Stimulated activated CD8-positive, alpha-beta memory T cell treated with anti-CD3 and anti-CD28 coated beads, Interleukin-4, amount 100 ng/mL, for 24 hours (primary cell): ENCODE measurements around the gene ALDH1L1.
A peak's percentile ranks its signal among the peaks of the same experiment; 100 is the strongest.

Source experiments
- DNase-seq: peaks from one replicate; pipeline ENCODE4 v3.0.0-alpha.2; 2020; ENCODE audit warnings: low read depth

ALDH1L1 gene

DNA sequence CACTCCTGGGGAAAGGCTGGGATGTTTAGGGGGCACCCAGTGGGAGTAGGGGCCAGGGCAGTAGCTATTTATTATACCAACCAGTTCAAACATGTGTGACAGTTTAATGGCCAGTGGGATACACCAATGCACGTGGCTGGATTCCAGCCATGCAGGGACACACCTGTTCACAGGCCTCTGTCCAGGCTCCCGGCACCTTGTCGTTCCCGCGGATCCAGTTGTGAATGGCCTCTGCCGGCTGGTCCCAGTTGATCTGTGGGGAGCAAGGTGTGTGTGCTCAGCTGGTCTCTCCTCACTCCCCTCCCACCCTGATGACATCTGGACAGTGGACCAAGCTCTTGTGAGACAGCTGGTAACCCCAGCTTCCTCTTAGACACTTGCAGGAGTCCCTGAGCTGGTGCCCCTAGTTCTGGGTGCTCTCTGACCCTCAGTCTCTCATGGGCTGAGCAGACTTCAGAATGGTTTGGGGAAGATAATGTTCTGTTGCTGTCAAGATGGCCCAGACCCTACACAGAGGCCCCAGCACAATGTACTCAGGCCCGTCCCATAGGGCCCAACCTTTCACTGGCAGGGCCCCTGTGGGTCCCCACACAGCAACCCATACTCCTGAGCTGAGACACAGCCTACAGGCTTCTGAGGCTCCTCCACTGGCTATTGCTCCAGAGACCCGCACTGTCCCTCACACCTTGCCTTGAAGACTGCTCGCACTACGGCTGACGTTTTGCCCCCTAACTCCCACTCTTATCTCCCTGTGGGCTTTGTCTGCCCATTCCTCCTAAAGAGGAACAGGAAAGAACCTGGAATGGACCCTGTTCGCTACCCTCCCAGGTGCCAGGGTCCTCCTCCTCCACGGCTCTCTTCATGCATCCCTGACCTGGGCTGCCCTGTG, 25.8 kb downstream of the ALDH1L1 start:
- no peak for DNase-seq

DNA sequence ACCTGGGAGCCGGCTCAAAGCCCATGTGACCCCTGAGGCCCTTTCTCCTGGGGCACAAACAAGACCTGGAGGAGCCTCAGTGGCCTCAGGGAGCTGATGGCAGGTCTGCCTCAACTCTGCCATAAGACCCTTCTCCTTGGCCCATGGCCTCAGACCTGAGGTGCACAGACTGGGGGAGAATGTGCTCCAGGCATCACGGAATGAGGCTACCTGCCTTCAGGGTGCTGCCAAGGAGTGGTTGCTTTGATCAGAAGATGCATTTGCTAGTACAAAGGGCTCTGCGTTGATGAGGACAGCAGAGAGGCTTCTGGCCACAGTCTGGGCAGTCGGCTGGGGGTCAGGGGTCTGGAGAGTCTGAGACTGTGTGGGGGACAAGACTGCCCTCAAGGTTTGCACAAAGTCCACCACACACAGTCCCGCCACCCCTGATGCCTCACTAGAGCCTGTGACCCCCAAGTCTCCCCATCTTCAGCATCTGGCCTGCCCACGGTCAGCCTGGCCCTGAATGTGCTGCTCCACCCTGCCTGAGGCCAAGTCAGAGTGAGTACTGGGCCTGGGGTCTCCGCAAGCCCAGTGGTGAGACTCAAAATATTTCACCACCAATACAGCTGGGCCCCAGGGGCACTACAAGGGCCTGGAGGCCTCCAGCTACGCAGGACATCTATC, 26.6 kb downstream of the ALDH1L1 start:
- DNase-seq, result no peak

DNA sequence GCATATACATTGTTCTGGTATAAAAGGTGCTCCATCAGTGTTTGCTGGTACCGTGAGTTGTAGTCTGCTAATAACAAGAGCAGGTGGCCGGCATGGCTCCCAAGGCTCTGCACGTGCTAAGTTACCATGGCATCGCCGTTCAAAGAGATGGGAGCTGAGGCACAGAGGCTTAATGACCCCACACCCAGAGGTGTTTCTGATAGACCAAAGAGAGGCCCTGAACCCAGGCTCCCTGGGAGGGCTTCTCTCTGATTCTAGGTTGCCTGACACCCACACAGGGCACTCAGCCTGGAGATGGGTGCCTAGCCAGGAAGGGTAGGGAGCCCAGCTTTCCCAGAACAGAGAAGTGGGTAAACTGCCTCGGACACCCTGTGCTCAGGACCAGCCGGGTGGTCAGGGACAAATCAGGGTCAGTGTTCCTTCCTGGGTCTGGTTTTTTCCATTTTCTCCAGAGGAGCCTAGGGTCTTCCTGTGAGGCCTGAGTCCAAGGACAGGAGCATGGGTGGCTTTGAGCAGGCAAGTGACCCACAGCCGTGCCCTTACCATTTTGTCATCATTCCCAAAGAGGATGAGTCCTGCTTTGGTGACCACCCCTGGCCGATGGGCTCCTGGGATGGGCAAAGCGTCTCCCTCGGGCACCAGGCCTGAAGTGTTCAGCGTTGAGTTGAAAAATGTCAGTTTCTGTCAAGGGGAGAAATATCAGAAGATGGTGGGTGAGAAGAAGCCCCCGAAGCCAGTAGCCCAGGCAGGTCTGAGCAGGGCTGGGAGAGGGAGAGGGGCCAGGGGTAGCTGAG, 27.3 kb downstream of the ALDH1L1 start:
- no peak for DNase-seq

DNA sequence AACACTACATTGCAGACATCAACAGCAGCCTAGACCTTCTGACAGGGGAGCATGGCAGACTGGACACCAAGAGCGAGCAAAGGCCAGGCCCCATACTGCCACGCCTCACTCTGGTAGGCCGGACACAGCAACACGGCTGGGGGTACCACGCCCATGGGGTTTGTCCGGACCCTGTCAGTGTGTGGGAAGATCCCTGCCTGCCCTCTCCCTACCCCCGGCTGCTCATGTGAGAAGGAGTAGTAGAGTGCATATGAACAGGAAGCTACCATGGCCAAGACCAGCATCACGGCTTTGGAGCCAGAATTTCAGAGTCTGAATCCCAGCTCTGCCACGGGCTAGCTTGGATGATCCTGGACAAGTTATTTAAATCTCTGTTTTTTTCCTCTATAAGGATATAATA, 27.9 kb downstream of the ALDH1L1 start:
- DNase-seq, result no peak

DNA sequence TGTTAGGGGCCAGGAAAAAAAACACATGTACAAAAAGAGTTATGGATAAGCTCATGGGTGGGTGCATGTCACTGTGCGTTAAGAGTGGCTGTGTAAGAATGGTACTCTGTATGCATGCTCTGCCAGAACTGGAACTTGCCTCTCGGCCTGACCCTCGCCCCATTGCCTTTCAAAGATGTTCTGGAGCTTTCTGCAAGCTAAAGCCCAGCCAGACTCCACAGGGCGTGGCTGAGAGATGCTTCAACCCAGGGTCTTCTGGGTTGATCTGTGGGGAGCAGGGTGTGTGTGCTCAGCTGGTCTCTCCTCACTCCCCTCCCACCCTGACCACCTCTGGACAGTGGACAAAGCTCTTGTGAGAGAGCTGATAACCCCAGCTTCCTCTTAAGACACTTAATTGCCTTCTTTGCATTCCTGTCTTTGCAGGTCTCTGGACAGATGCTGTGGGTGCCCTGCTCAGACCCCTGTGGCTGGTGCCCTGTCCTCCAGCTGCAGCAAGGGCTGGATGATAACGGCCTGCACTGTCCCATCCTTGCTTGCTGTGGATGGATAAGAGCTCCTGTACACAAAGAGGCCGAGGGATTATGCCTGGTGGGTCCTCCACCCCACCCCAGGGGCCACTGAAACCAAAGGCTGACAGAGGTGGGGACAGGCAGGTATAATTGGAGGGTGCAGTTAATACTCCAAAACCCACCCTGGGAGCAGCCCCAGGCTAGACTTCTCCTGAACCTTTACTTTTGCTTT, 28.7 kb downstream of the ALDH1L1 start:
- DNase-seq, result no peak

DNA sequence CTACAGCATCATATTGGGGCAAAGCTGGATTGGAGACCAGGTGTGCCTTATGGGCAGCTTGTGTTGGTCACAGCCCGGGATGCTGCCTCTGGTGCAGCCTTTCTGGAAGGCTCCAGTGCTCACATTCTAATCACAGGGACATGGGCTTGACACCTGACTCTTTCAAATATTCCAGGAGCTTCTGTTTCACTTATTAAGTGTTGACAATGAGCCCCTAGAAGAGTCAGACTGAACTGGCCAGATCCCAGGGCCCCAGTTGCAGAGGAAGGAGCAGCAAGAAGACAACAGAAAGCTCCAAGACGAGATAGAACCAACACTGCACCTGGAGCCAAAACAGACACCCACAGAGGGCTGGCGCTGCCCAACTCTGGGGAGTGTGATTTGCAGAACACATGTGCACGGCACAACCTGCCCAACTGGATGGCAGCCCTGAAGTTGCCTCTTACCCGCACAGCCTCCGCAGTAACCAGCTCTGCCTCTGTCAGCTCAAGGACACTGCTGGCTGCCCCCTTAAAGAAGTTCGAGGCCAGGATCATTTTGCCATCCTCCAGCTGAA, 30.3 kb downstream of the ALDH1L1 start:
- DNase-seq, result no peak

DNA sequence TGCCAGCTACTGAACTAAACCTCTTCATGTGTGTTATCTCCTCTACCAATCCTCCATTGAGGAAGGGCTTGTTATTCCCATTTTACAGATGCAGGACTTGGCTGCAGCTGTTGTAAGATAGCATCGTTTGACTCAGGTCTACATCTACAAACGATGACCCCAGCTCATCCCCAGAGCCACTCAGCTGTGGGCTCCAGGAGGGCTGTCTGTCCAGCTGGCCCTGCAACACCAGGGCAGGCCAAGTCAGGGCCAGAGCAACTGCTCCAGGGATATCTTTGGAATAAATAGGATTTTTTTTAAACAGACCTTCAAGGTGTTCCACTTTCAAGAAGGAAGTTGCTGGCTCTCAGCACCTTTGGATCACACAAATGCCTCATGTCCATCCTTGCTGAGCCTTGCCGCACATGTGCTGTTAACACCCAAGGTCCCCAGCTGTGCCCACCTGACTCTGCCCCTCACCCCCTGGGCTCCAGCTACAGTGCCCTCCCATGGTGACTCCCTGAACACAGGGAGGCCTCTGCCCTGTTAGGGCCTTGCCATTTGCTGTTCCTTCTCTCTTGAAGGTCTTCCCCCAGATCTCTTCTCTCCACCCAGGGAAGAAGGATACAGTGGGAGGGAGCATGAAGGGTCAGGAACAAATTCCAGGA, 31.0 kb downstream of the ALDH1L1 start:
- no peak for DNase-seq

DNA sequence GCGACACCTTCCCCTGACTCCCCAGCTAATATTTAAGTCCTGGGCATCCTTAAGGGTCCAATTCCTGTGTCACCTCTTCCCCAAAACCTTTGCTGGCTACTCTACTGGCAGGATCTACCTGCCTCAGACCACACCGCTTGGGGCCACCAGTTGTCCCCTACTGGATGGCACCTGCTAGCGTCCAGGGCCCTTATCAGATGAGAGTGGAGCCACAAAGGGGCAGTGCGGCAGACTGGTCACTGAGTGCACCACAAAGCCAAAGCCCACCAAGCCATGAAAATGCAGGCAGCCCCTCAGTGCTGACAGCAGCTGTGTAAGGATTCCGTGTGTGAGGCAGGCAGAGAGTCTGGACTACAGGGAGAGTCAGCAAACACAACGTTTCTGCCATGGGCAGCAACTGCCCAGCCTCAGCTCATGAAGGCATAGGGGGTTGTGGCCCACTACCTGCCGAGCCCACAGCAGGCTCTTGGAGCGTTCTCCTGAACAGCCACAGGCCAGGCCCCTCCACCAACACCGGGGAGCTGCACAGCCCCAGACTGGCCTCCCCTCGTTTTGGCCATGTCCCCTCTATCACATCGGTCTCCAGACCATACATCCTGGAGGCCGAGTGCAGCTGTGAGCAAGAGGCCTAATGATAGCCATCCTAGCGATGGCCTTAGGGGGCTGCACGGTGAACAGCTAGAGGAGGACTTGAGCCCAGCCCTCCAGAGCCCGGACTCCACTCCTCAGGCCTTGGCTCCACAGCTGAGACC, 32.3 kb downstream of the ALDH1L1 start:
- no peak for DNase-seq

DNA sequence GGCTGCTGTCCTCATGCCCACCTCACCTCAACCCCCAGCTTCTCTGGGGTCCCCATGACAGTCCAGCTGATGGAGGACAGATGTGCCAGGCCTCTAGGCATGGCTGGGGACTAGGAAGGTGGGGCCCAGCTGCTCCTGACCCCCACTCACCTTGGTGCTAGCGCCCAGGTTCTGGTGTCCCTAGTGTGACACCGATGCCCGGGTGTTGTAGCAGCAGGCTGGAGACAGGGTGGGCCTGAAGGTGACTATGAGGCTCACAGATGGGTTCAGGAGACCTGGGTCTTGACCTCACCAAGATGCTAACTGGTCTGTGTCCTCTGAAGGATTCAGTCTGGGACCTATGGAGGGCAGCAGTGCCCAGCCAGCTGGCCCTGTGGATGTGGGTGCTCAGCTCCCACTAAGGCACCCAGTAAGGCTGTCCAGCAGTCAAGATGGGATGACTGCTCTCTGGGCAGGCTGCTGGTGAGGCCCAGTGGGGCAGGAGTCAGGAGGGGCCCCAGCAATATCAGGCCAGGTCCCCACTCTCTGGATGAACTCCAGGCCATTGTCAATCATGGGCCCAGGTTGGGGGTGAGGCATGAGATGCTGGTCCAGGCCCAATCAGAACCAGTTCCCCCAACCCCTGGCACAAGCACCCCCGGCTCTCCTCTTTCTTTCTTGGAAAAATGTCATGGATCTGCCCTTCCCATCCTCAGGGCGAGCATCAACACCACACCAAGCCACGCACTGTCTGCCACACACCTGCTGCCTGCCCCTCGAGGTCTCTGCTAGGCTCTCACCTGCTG, 33.0 kb downstream of the ALDH1L1 start:
- no peak for DNase-seq

DNA sequence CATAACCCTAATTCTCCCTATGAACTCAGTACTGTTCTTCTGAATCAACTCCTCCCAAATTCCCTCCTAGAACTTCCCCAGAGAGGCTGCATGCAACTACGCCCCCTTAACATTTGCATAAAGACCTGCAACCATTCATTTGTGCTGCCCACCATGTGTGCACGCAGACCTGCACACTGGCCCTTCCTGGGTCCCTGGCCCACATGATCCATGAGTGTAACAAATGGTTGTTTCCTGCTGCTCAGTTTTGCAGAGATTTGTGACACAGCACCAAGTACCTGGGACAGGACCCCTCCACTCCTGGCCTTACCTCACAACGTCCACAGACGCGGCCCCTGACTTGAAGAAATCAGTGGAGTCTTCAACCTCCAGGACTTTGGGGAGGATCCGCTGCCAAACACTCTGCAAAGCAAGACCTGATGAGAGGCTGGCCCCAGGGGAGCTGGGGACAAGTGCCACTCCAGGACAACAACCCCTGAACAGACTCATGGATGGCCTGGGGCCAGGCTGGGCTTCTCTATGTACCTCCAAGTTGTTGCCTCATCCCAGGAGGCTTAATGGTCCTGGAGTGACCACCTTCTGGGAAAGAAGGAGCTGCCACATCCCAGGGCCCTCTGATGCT, 33.8 kb downstream of the ALDH1L1 start:
- DNase-seq, result no peak

DNA sequence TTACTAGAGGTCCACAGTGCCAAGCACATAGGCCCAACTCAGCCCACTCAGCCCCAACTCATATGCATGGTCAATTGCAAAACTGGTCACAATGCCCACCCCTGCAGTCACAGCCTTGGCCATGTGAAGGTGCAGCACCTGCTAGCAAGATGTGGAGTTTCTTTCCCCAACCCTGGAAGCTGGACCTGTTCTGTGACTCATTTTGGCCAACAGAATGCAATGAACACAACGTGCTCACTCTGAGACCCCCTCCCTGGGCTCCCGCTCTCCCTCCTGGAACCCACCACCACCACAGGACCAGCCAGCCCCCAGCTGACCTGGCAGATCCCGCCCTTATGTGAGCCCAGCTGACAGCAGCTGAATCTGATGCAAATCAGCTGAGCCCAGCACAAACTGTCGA, 34.4 kb downstream of the ALDH1L1 start:
- DNase-seq, result no peak

DNA sequence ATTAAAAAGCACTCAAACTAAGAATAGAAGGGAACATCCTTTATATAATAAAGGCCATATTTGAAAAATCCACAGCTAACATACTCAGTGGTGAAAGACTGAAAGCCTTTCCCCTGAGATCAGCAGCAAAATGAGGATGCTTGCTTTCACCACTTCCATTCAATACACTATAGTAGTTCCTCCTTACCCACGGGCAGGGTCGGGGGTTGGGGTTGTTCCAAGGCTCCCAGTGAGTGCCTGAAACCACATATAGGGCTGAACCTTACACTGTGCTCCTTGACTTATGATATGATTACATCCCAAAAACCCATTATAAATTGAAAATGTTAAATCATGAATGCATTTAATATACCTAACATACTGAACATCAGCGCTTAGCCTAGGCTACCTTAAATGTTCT, 37.7 kb downstream of the ALDH1L1 start:
- no peak for DNase-seq

DNA sequence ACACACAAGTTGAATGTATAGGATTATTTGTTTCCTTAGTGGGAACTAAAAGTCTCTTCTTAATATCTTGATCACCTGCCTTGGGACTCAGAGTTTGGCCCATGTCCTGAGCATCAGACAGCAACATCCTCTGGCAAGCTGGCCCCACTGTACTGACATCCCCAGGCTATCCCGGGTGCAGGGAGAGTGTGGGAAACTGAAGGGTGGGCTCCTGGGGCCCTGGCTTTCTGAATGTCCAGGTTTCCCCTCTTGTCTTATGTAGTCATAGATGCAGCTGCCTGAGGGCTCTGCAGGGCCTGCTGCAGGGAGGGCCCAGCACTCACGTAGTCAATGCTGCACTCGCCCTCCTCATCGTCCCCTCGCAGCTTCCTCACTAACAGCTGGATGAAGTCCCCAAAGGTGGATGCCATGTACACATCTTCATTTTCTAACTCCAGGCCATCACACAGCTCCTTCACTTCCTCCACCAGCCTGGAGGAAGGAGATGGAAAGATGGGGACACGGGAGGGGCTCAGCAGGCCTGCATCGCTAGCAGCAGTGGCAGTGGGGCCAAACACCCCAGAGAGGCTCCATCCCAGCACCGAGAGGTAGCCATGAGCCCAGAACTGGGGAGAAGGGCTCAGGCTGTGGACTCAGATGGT, 42.8 kb downstream of the ALDH1L1 start:
- no peak for DNase-seq

DNA sequence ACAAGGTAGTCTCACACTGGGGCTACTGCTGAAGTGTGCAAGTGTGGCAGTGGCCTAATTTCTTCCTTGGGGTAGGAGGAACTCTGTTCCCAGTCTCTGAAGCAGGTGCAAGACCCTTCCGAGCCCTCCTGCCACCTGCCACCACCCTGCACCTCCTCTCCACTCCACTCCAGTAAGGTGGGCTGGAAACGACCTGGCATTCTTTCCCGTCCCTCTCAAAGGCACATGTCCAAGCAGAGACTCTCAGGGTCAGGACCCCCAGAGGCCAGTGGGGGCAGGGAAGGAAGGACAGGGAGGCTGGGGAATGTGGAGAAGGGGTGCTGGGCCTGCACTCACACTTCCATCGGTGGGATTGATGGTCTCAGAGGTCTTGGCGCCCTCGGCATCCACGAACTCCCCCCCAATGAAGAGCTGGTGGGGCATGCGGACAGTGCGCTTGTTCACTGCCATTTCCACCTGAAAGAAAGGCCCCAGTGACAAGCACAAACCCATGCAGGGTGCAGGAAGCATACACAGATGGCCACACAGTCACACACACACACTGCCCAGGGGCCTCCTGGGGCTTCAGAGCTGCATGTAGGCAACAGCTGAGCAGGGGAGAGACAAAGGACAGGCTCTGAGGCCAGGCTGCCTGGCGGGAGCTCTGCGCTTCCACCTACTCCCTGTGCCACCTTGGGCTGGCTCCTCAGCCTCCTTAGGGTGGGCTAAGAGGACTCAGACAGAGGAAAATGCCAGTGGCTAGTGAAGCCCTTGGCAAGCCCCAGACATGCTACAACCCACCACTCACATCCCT, 43.8 kb downstream of the ALDH1L1 start:
- no peak for DNase-seq

DNA sequence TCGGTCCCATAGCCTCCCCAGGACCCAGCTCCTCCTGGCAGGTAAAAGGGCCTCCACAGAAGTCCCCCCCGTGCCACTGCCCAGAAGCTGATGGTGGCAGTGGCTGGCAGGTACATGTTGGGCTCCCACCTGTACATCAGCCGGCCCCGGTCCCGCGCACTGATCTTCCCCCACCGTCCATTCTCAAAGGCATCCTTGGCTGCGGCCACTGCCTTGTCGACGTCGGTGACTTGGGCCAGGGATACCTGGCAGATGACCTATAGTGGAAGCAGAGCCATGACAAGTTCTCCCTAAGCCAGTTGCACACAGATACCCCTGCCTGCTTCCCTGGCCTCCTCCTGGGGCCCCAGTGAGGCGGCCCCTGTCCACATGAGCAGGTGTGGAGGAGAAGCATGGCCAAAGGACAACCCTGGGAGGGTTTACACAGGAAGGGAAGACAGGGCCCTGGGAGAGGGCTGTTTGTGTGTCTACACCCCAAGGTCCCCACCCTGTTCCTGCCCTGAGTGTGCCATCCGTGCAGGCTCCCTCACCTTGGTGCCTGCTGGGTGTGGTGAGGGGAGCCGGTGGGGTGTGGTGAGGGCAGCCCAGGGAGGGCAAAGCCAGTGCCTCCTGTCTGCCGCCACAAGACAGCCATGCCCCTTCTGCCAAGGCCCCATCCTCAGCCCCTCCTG, 44.8 kb downstream of the ALDH1L1 start:
- no peak for DNase-seq

DNA sequence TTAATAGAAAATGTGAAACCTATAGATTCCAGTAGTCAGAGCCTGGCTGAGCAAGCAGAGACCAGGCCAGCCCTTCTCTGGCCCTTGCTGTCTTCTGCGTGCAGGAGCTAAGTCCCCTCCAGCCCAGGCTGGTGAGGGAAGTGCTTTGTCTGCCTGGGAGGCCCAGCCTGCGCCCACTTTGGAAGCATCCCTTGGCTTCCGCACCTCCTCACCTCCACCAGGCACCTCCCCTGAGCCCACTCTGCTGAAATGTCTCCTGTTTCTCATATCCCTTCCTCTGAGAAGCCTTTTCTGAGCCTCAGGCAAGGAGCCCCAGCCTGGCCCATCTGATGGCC, 45.3 kb downstream of the ALDH1L1 start:
- no peak for DNase-seq

DNA sequence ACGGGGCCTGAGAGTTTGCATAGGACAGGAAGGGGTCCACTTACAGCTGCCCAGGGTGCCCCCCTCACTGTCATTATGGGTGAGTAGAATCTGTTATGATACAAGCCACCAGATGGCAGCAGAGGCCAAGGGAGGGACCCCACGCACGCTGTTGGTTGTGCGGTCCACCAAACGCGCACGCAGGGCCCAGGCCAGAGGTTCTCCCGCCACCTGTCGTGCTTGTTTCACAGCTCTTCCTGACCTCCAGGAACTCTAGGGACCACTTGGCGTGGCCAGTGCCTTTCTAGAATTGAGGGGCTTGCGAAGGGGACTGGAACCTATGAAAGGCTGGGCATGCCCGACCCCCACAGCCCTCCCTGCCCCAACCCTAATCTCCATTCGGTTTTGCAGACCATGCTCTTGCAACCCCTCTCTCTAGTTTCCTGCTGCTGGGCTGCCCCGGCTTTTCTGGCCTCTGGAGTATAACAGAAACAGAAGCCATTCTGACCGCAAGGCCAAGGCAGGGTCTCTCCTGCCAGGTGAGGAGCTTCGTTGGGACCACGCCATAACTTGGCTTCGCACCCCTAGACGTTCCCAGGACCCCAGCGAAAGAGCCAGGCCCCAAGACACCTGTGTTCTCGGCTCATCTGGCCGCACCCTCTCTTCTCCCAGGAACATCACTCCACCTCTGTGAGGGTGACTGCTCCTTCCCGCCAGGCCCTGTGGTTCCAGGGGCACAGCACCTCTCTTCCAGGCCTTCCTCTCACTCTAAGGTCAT, 46.0 kb downstream of the ALDH1L1 start:
- DNase-seq, result peak; percentile 28
